HepG2 (cell line): ENCODE results near the gene SARNP. TPM values are rescaled to one million over a fixed set of nuclear protein-coding genes. Genes with fewer than 3 reads are reported as not detected.

Source experiments
- ATAC-seq: fragments of 200-7000 bp; cut with Tn5 transposase; 3 replicates; pipeline ENCODE4 v1.9.1; 2020; ENCODE audit warnings: mild to moderate bottlenecking, moderate library complexity
- BruUV-seq: library from RNA; stranded (reverse); fragments of 400-500 nt; replicated peaks from 2 replicates; lab custom pipeline; 2021; lab: Mats Ljungman, UMichigan
- CTCF ChIA-PET: fragments of 300-600 bp; formaldehyde crosslinking; extraction: SDS; loops from one replicate; lab custom pipeline; 2021; ENCODE audit warnings: low total read pairs, inconsistent platforms, low intra/inter-chr PET ratio; lab: Yijun Ruan, JAX
- POLR2A ChIA-PET: fragments of 350-600 bp; sonication (Branson Sonifier 250); formaldehyde crosslinking; loops from one replicate; lab custom pipeline; 2020; ENCODE audit warnings: antibody characterized with exemption, inconsistent platforms; lab: Yijun Ruan, JAX
- DNase-seq: peaks from one replicate; pipeline ENCODE4 v3.0.0-alpha.2; 2015; ENCODE audit warnings: low spot score
- FAIRE-seq: peaks from 3 replicates; lab custom pipeline; 2011; peaks lifted over from hg19 to GRCh38; lab: Jason Lieb, UNC
- H2AFZ ChIP-seq: one replicate; pipeline ENCODE4 v1.6.1; 2011; ENCODE audit warnings: low read length, inconsistent platforms
- H3K27ac ChIP-seq: fragments of 300-600 bp; 3 replicates; pipeline ENCODE4 v1.8.0; 2011; ENCODE audit warnings: mixed run types, mild to moderate bottlenecking, mixed read lengths, low read length, inconsistent platforms; ENCODE audit not compliant: insufficient read depth; ENCODE audit errors: extremely low read length
- H3K27me3 ChIP-seq, 2 experiments: fragments of 200-600 bp in 1 of 2; 2 replicates in 1 of 2; 3 replicates in 1 of 2; pipeline versions ENCODE4 v1.6.0 to v1.8.0; 2011; ENCODE audit warnings: low read length in 2 of 2, mild to moderate bottlenecking in 2 of 2, moderate library complexity in 2 of 2, inconsistent platforms in 1 of 2; ENCODE audit not compliant: insufficient read depth in 2 of 2, control insufficient read depth in 1 of 2
- H3K36me3 ChIP-seq, 2 experiments: fragments of 200-600 bp in 1 of 2; replicated peaks in 1 of 2; 2 replicates in 1 of 2; 3 replicates in 1 of 2; pipeline versions ENCODE4 v1.5.1 to v1.8.0; 2011; ENCODE audit warnings: low read length in 2 of 2, inconsistent platforms in 1 of 2; ENCODE audit not compliant: insufficient read depth in 2 of 2, control insufficient read depth in 1 of 2
- H3K4me1 ChIP-seq: 2 replicates; pipeline ENCODE4 v1.5.1; 2012; ENCODE audit warnings: low read length, inconsistent platforms; ENCODE audit not compliant: insufficient read depth
- H3K4me2 ChIP-seq: 2 replicates; pipeline ENCODE4 v1.6.0; 2011; ENCODE audit warnings: low read depth, low read length, inconsistent platforms
- H3K4me3 ChIP-seq, 3 experiments: fragments of 200-600 bp in 1 of 3; sonication (generic), shearing (Covaris generic) in 1 of 3; replicated peaks in 1 of 3; 2 replicates each; pipeline ENCODE4 v1.5.1; 2011 to 2016; ENCODE audit warnings: low read length in 3 of 3, inconsistent platforms in 2 of 3, low read depth in 2 of 3, mild to moderate bottlenecking in 2 of 3, control low read depth in 1 of 3, mixed read lengths in 1 of 3; ENCODE audit not compliant: insufficient read depth in 1 of 3
- H3K79me2 ChIP-seq: one replicate; pipeline ENCODE4 v1.6.1; 2011; ENCODE audit warnings: low read length, inconsistent platforms; ENCODE audit not compliant: insufficient read depth
- H3K9ac ChIP-seq: 2 replicates; pipeline ENCODE4 v1.6.0; 2011; ENCODE audit warnings: mild to moderate bottlenecking, low read depth, low read length, inconsistent platforms; ENCODE audit not compliant: insufficient read depth
- H3K9me3 ChIP-seq: 2 replicates; pipeline ENCODE4 v1.5.1; 2012; ENCODE audit warnings: mild to moderate bottlenecking, low read length
- H4K20me1 ChIP-seq: 2 replicates; pipeline ENCODE4 v1.6.0; 2011; ENCODE audit warnings: inconsistent platforms, mild to moderate bottlenecking, low read length, moderate library complexity; ENCODE audit not compliant: insufficient read depth
- HNF4G ChIP-seq, 2 experiments: sonication (generic) in 1 of 2; formaldehyde crosslinking in 1 of 2; IDR thresholded peaks; 2 replicates each; pipeline versions ENCODE4 v1.4.0 to v1.6.1; 2011 to 2020; ENCODE audit warnings: borderline replicate concordance in 2 of 2, low read depth in 2 of 2, mild to moderate bottlenecking in 2 of 2, low read length in 1 of 2, missing genetic modification reagents in 1 of 2, moderate library complexity in 1 of 2
- IKZF5 ChIP-seq: IDR thresholded peaks from 2 replicates; pipeline ENCODE4 v1.6.1; 2018; ENCODE audit warnings: missing genetic modification reagents, mild to moderate bottlenecking, missing compliant biosample characterization
- IRF9 ChIP-seq: sonication (generic); formaldehyde crosslinking; IDR thresholded peaks from 2 replicates; pipeline ENCODE4 v1.8.0; 2022; ENCODE audit warnings: missing genetic modification reagents, mild to moderate bottlenecking, borderline replicate concordance
- RORA ChIP-seq: sonication (generic); formaldehyde crosslinking; IDR thresholded peaks from 2 replicates; pipeline ENCODE4 v1.5.0; 2020; ENCODE audit warnings: mild to moderate bottlenecking, missing genetic modification reagents, moderate library complexity
- SIX4 ChIP-seq: sonication (generic); formaldehyde crosslinking; IDR thresholded peaks from 2 replicates; pipeline ENCODE4 v1.4.0; 2020; ENCODE audit warnings: missing genetic modification reagents
- SMAD1 ChIP-seq: sonication (generic); formaldehyde crosslinking; IDR thresholded peaks from 2 replicates; pipeline ENCODE4 v1.4.0; 2020; ENCODE audit warnings: missing genetic modification reagents, low read depth, mild to moderate bottlenecking, borderline replicate concordance
- WIZ ChIP-seq: sonication (generic); formaldehyde crosslinking; IDR thresholded peaks from 2 replicates; pipeline ENCODE4 v1.5.1; 2020; ENCODE audit warnings: mild to moderate bottlenecking, missing genetic modification reagents
- XRCC5 ChIP-seq: fragments of 200-400 bp; formaldehyde crosslinking; optimal IDR thresholded peaks from 2 replicates; pipeline ENCODE3; 2017; ENCODE audit warnings: mild to moderate bottlenecking, low read length
- ZBTB33 ChIP-seq: sonication (generic); formaldehyde crosslinking; IDR thresholded peaks from 2 replicates; pipeline ENCODE4 v1.4.0; 2020; ENCODE audit warnings: missing genetic modification reagents
- ZNF549 ChIP-seq: sonication (generic); formaldehyde crosslinking; IDR thresholded peaks from 2 replicates; pipeline ENCODE4 v1.5.0; 2020; ENCODE audit warnings: missing genetic modification reagents
- ZNF687 ChIP-seq: sonication (generic); formaldehyde crosslinking; IDR thresholded peaks from 2 replicates; pipeline ENCODE4 v1.5.1; 2020; ENCODE audit warnings: mild to moderate bottlenecking, missing genetic modification reagents, moderate library complexity
- ZNF780A ChIP-seq: sonication (generic); formaldehyde crosslinking; IDR thresholded peaks from 2 replicates; pipeline ENCODE4 v1.8.0; 2022; ENCODE audit warnings: mild to moderate bottlenecking, missing genetic modification reagents, moderate library complexity
- WGBS: methylation state at CpG from one replicate; pipeline ENCODE4 v1.1.6; 2017; ENCODE audit warnings: low lambda C conversion rate; 5-methylcytosine and 5-hydroxymethylcytosine counted together
- in situ Hi-C: cut with HindIII; loops from 2 replicates; pipeline ENCODE4 v1.10.0; 2017; ENCODE audit warnings: low pct_unique_long_range_greater_than_20kb; ENCODE audit not compliant: extremely low pct_ligation_motif_present
- intact Hi-C: fragments of 100-400 bp; cut with micrococcal nuclease; formaldehyde crosslinking; loops from one replicate; pipeline ENCODE4 v1.10.0; 2022; ENCODE audit not compliant: unreplicated experiment
- polyA plus RNA-seq, 8 experiments: library from polyadenylated mRNA; depleted of rRNA in 3 of 8; stranded (reverse) in 7 of 8; unstranded in 1 of 8; fragments of >200 nt; fragmentation: Illumina TruSeq in 4 of 8; extraction: Trizol in 4 of 8; gene quantifications; 2 replicates each; pipeline versions ENCODE4 v1.2.1 to v1.2.3, GENCODE V29; 2011 to 2016; ENCODE audit warnings: low read depth in 4 of 8, missing spikeins in 1 of 8, mixed read lengths in 1 of 8; ENCODE audit not compliant: insufficient read depth in 1 of 8
- total RNA-seq, 5 experiments: library from RNA; depleted of rRNA; stranded (reverse); fragments of >200 nt; fragmentation: Illumina TruSeq; extraction: Trizol; gene quantifications; 2 replicates each; pipeline ENCODE4 v1.2.3, GENCODE V29; 2016; ENCODE audit warnings: low read depth in 1 of 5

The SARNP gene
- total and polyA plus RNA-seq, 2 of the 13 experiments (the other 11 are each of a cell fraction or from before 2014, with no cell fraction given), result 59.0 to 95.4 TPM

GRCh38 chr12:55720894-55721444 lies 96.6 kb downstream of the SARNP start (continued):
- TF ChIP-seq SMAD1 (CRISPR knock-in tag) (no peak), ZBTB33 (CRISPR knock-in tag) (peak; percentile 88)

GRCh38 chr12:55720071-55720564 lies 97.4 kb downstream of the SARNP start, which contains the start of gene RDH5:
Gene RDH5 (plus strand): TSS chr12:55720393. CDS start chr12:55721185, 792 bp downstream.
- 25% methylated on average over 6 of the region's 6 CpGs for WGBS
- peak; percentile 83 for DNase-seq
- ChIA-PET CTCF (interaction anchor here (1.9 to 2.5 kb wide), 3 partner anchors 17 to 60 kb away, joined by 6 to 13 read pairs (median 6); a partner anchor contains a TSS), POLR2A (interaction anchor here (0.6 to 5.3 kb wide), 11 partner anchors 9 to 276 kb away, joined by 3 to 38 read pairs (median 5); partner anchors contain the start of genes CD63, DNAJC14, PYM1 and RAB5B)
- intact Hi-C loops (loop anchor here (2.0 to 5.0 kb wide), 4 partner anchors 13 to 533 kb away; partner anchors contain the start of gene ITGA7), in situ Hi-C loops (no loop called here)
- Histone ChIP-seq H3K4me2 (peak within 1 kb of the TSS; percentile 62), H3K9ac (peak within 1 kb of the TSS; percentile 30; the same call in 1 of the 2 replicates), H3K4me1 (peaks cover 88% of the 10 kb centered on the region), H3K27me3 (no peaks in the 10 kb centered on the region), H4K20me1 (0 out of 2 replicates have a peak, but pooled peaks cover 2% of the 10 kb centered on the region), H3K36me3 (peaks cover 0 to 8% of the 10 kb centered on the region in 2 experiments; a peak in 3 of 5 replicates), H3K4me3 (peak within 1 kb of the TSS; percentile 15 to 46 (median 15); a peak in 5 of 6 replicates), H2AFZ (no peak within 1 kb of the TSS), H3K9me3 (no peaks in the 10 kb centered on the region), H3K79me2 (no peaks in the 10 kb centered on the region), H3K27ac (peak within 1 kb of the TSS; percentile 59)
- peak; percentile 66 for ATAC-seq
- peak; percentile 48 for FAIRE-seq
- BruUV-seq, result no TSS peak
- TF ChIP-seq ZNF780A (CRISPR knock-in tag), result no peak
- TF ChIP-seq IKZF5 (CRISPR knock-in tag), result no peak
- peak; percentile 58; the same call in 1 of the 2 replicates for TF ChIP-seq HNF4G (IDR thresholded peaks at IDR 0.05; ENCODE audit: borderline replicate concordance, low read depth, low read length)
- no peak; the same call in 1 of the 2 replicates for TF ChIP-seq HNF4G (CRISPR knock-in tag; IDR thresholded peaks at IDR 0.05; ENCODE audit: borderline replicate concordance, low read depth)
- TF ChIP-seq ZNF549 (CRISPR knock-in tag), result no peak
- peak; percentile 46 for TF ChIP-seq ZNF687 (CRISPR knock-in tag)
- TF ChIP-seq IRF9, result no peak
- no peak for TF ChIP-seq WIZ (CRISPR knock-in tag)
- no peak for TF ChIP-seq SIX4 (CRISPR knock-in tag)
- TF ChIP-seq XRCC5, result peak; percentile 66
- no peak for TF ChIP-seq RORA (CRISPR knock-in tag)
